ENCODE measurements around the gene MAGEB1.

MAGEB1 gene, protein sequence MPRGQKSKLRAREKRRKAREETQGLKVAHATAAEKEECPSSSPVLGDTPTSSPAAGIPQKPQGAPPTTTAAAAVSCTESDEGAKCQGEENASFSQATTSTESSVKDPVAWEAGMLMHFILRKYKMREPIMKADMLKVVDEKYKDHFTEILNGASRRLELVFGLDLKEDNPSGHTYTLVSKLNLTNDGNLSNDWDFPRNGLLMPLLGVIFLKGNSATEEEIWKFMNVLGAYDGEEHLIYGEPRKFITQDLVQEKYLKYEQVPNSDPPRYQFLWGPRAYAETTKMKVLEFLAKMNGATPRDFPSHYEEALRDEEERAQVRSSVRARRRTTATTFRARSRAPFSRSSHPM

DNA sequence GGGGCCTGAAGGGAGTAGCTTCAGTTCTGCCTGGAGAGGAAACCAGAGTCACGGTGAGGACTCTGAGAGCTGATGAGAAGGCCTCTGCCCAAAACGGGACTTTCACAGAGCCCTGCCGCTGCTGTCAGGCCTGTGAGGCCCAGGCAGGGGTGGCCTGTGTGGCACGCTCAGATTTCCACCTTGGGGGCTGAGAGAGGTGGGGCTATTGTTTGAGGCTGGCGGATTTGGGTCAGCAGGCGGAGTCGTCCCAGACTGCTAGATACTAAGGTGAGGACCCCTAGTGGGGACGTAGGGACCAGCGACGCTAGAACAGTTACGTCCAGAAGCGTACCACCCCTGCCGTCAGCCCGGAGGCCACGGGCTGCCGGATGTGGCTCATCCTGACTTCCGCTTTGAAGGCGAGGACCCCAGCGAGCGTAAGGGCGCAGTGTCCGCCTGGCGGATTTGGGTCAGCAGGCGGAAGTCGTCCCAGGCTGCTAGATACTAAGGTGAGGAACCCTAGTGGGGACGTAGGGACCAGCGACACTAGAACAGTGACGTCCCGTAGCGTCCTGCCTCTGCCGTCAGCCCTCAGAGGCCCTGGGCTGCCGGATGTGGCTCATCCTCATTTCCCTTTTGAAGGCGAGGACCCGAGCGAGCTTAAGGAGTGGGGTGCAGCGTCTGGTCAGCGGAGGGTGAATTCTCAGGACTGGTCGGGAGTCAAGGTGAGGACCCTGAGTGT lies at the start of gene MAGEB1:
MAGEB1 (plus strand) TSS at position 378 of the 721 bp plus-strand sequence. CDS start 3,348 bp downstream, outside the sequence.
- Histone ChIP-seq H3K4me1 (ENCODE audit: control insufficient read depth in 1 of 2, insufficient read depth in 2 of 2, low read length in 2 of 2) (no peaks in the 10 kb centered on the region), H3K9me3 (ENCODE audit: control insufficient read depth in 1 of 2, low read length in 2 of 2) (no peaks in the 10 kb centered on the region), H3K4me3 (ENCODE audit: low read depth in 1 of 2, low read length in 2 of 2) (no peak within 1 kb of the TSS), H3K36me3 (ENCODE audit: control insufficient read depth in 1 of 2, insufficient read depth in 2 of 2, low read length in 2 of 2) (no peaks in the 10 kb centered on the region), H3K27ac (ENCODE audit: low read length) (no peak within 1 kb of the TSS), H3K27me3 (ENCODE audit: low read depth, low read length) (no peaks in the 10 kb centered on the region)

DNA sequence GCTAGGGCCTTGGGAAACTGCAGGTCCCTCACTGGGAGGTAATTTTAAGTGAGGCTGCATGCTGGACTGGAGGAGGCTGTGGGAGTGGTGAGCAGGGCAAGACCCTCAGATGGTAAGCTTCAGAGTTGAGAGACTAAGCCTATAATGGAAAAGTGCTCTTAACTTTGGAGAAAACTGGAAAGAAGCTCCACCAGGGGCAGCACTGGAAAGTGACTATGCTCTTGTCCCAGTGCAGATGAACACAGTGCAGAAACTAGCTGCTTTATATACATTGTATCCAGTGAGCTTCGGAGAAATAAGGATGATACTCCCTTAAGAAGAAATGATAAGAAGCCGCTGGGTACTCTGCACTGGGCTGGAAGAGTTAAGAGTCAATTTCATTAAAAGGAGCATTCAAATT lies 34.8 kb upstream of the MAGEB1 start:
- Histone ChIP-seq H3K27me3 (ENCODE audit: low read depth, low read length) (no peaks in the 10 kb centered on the region), H3K4me3 (ENCODE audit: low read depth in 1 of 2, low read length in 2 of 2) (no peak overlapping the region), H3K4me1 (ENCODE audit: control insufficient read depth in 1 of 2, insufficient read depth in 2 of 2, low read length in 2 of 2) (no peaks in the 10 kb centered on the region), H3K36me3 (ENCODE audit: control insufficient read depth in 1 of 2, insufficient read depth in 2 of 2, low read length in 2 of 2) (no peaks in the 10 kb centered on the region), H3K9me3 (ENCODE audit: control insufficient read depth in 1 of 2, low read length in 2 of 2) (no peaks in the 10 kb centered on the region), H3K27ac (ENCODE audit: low read length) (no peak overlapping the region)

DNA sequence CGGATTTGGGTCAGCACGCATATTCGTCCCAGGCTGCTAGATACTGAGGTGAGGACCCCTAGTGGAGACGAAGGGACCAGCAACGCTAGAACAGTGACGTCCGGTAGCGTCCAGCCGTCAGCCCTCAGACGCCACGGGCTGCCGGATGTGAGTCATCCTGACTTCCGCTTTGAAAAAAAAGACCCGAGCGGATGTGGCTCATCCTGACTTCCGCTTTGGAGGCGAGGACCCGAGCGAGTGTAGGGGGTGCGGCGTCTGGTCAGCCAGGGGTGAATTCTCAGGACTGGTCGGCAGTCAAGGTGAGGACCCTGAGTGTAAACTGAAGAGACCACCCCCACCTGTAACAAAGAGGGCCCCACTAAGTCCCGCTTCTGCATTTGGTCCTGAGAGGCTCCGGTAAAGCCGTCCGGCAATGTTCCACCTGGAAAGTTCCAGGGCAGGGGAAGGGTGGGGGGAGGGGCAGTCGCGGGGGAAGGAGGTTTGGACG lies 31.5 kb upstream of the MAGEB1 start, which contains the start of gene MAGEB2:
MAGEB2 (plus strand) TSS at position 207 of the 487 bp plus-strand sequence. CDS start 3,018 bp downstream, outside the sequence.
- no peaks in the 10 kb centered on the region for H3K36me3 ChIP-seq (ENCODE audit: control insufficient read depth in 1 of 2, insufficient read depth in 2 of 2, low read length in 2 of 2)
- no peaks in the 10 kb centered on the region for H3K4me1 ChIP-seq (ENCODE audit: control insufficient read depth in 1 of 2, insufficient read depth in 2 of 2, low read length in 2 of 2)
- no peaks in the 10 kb centered on the region for H3K27me3 ChIP-seq (ENCODE audit: low read depth, low read length)
- no peak within 1 kb of the TSS for H3K4me3 ChIP-seq (ENCODE audit: low read depth in 1 of 2, low read length in 2 of 2)
- H3K9me3 ChIP-seq (ENCODE audit: control insufficient read depth in 1 of 2, low read length in 2 of 2): no peaks in the 10 kb centered on the region
- H3K27ac ChIP-seq (ENCODE audit: low read length): no peak within 1 kb of the TSS

DNA sequence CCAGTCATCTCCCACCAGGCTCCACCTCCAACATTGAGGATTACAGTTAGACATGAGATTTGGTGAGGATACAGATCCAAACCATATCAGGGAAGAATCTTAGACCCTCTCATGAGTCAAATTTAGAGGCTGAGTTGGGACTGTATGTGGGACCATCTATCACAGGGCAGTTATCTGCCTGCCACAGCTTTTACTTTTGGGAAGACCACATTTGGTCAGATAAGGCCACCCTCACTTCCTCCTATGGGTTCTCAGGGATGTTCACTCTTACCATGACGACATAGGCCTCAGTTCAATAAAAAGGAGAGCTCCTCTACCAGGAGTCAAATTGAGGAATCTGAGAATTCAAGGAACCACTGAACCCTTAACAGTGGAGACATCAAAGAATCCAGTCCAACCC lies 29.5 kb upstream of the MAGEB1 start:
- no peaks in the 10 kb centered on the region for H3K36me3 ChIP-seq (ENCODE audit: control insufficient read depth in 1 of 2, insufficient read depth in 2 of 2, low read length in 2 of 2)
- H3K4me1 ChIP-seq (ENCODE audit: control insufficient read depth in 1 of 2, insufficient read depth in 2 of 2, low read length in 2 of 2): no peaks in the 10 kb centered on the region
- H3K27ac ChIP-seq (ENCODE audit: low read length): no peak overlapping the region
- no peak overlapping the region for H3K4me3 ChIP-seq (ENCODE audit: low read depth in 1 of 2, low read length in 2 of 2)
- no peaks in the 10 kb centered on the region for H3K9me3 ChIP-seq (ENCODE audit: control insufficient read depth in 1 of 2, low read length in 2 of 2)
- no peaks in the 10 kb centered on the region for H3K27me3 ChIP-seq (ENCODE audit: low read depth, low read length)

DNA sequence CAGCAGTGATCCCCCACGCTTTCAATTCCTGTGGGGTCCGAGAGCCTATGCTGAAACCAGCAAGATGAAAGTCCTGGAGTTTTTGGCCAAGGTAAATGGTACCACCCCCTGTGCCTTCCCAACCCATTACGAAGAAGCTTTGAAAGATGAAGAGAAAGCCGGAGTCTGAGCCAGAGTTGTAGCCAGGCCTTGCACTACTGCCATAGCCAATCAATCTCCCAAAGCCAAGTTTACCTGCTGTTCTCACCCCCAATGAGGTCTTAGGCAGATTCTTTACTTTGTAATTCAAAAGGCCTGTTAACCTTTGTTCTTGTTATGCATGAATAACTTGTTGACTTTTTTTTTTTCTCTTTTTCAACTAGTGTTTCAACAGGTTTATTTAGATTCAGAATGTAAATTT lies 27.6 kb upstream of the MAGEB1 start:
- H3K36me3 ChIP-seq (ENCODE audit: control insufficient read depth in 1 of 2, insufficient read depth in 2 of 2, low read length in 2 of 2): no peaks in the 10 kb centered on the region
- no peak overlapping the region for H3K4me3 ChIP-seq (ENCODE audit: low read depth in 1 of 2, low read length in 2 of 2)
- H3K27ac ChIP-seq (ENCODE audit: low read length): no peak overlapping the region
- no peaks in the 10 kb centered on the region for H3K9me3 ChIP-seq (ENCODE audit: control insufficient read depth in 1 of 2, low read length in 2 of 2)
- no peaks in the 10 kb centered on the region for H3K4me1 ChIP-seq (ENCODE audit: control insufficient read depth in 1 of 2, insufficient read depth in 2 of 2, low read length in 2 of 2)
- H3K27me3 ChIP-seq (ENCODE audit: low read depth, low read length): no peaks in the 10 kb centered on the region

DNA sequence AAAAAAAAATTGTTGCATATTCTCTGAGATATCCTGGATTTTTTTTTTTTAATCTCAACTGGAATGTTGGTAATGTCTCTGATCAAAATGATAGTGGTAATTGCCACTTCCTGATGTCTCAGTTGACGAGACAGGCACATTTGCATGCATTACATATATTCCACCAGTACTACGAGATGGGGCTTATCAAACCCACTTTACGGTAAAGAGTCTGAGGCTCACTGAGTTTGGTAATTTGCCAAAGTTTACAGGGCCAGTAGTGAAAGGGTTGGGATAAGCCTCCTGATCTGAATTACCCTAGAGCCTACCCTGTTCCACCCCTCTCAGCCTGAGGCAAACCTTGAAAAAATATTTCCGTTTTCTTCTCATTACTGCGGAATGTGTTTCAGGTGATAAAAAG lies 26.3 kb upstream of the MAGEB1 start:
- H3K4me3 ChIP-seq (ENCODE audit: low read depth in 1 of 2, low read length in 2 of 2): no peak overlapping the region
- H3K27ac ChIP-seq (ENCODE audit: low read length): no peak overlapping the region
- H3K27me3 ChIP-seq (ENCODE audit: low read depth, low read length): no peaks in the 10 kb centered on the region
- H3K9me3 ChIP-seq (ENCODE audit: control insufficient read depth in 1 of 2, low read length in 2 of 2): no peaks in the 10 kb centered on the region
- no peaks in the 10 kb centered on the region for H3K36me3 ChIP-seq (ENCODE audit: control insufficient read depth in 1 of 2, insufficient read depth in 2 of 2, low read length in 2 of 2)
- no peaks in the 10 kb centered on the region for H3K4me1 ChIP-seq (ENCODE audit: control insufficient read depth in 1 of 2, insufficient read depth in 2 of 2, low read length in 2 of 2)

DNA sequence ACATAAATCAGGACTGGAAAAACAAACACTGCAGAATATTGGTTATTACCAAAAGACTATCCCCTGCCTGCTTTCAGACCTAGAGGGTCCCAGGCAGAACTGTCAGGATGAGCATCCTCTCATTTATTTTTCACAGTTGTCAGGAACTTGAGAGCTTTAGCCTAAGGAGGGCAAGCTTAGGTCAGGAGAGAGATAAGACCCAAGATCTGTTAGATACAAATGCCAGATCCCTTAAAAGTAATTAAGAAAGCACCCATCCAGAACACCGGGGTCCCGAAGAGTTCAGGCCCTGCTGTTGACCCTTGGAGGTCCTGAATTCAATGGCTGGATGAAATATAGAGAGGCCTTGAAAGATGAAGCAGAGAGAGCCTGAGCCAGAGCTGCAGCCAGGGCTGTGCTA lies 22.4 kb upstream of the MAGEB1 start:
- H3K4me1 ChIP-seq (ENCODE audit: control insufficient read depth in 1 of 2, insufficient read depth in 2 of 2, low read length in 2 of 2): no peaks in the 10 kb centered on the region
- no peaks in the 10 kb centered on the region for H3K27me3 ChIP-seq (ENCODE audit: low read depth, low read length)
- H3K36me3 ChIP-seq (ENCODE audit: control insufficient read depth in 1 of 2, insufficient read depth in 2 of 2, low read length in 2 of 2): no peaks in the 10 kb centered on the region
- H3K27ac ChIP-seq (ENCODE audit: low read length): no peak overlapping the region
- no peak overlapping the region for H3K4me3 ChIP-seq (ENCODE audit: low read depth in 1 of 2, low read length in 2 of 2)
- H3K9me3 ChIP-seq (ENCODE audit: control insufficient read depth in 1 of 2, low read length in 2 of 2): no peaks in the 10 kb centered on the region

DNA sequence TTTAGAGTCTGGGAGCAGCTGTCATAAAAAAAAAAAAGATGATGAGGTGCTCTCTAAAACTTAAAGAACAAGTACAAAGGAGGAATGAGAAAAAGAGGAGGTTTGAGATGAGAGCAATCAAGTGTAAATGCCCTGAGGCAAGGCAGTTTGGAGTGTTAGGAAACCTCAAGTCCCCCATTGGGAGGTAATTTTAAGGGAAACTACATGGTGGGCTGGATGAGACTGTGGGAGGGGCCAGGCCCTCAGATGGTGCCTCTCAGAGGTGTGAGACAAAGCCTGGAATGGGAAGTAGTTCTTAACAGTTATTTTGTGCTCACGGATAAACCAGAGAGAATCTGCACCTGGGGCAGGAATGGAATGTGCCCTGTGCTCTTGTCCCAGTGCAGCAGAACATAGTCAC lies 18.4 kb upstream of the MAGEB1 start:
- no peaks in the 10 kb centered on the region for H3K4me1 ChIP-seq (ENCODE audit: control insufficient read depth in 1 of 2, insufficient read depth in 2 of 2, low read length in 2 of 2)
- no peaks in the 10 kb centered on the region for H3K36me3 ChIP-seq (ENCODE audit: control insufficient read depth in 1 of 2, insufficient read depth in 2 of 2, low read length in 2 of 2)
- H3K27me3 ChIP-seq (ENCODE audit: low read depth, low read length): no peaks in the 10 kb centered on the region
- H3K9me3 ChIP-seq (ENCODE audit: control insufficient read depth in 1 of 2, low read length in 2 of 2): no peaks in the 10 kb centered on the region
- H3K4me3 ChIP-seq (ENCODE audit: low read depth in 1 of 2, low read length in 2 of 2): no peak overlapping the region
- no peak overlapping the region for H3K27ac ChIP-seq (ENCODE audit: low read length)

DNA sequence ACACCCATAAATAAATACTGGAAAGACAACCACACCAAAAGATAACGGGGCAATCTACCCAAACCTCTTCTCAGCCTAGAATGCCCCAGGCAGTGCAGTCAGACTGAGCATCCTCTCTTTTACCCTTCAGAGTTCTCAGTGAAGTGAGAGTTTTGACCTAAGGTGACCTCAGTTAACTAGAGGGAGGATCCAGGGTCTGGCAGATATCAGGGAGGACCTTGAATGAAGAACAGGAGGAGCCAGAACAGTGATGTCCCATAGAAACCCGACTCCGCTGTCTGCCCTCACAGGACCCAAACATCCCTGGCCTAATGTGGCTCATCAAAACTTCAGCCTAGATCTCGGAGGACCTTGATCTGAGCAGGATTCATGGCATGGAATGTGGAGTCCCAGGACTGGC lies 16.6 kb upstream of the MAGEB1 start, which contains the start of gene MAGEB3:
MAGEB3 (plus strand) TSS at position 263 of the 400 bp plus-strand sequence. CDS start 5,268 bp downstream, outside the sequence.
- no peak within 1 kb of the TSS for H3K27ac ChIP-seq (ENCODE audit: low read length)
- H3K36me3 ChIP-seq (ENCODE audit: control insufficient read depth in 1 of 2, insufficient read depth in 2 of 2, low read length in 2 of 2): no peaks in the 10 kb centered on the region
- no peak within 1 kb of the TSS for H3K4me3 ChIP-seq (ENCODE audit: low read depth in 1 of 2, low read length in 2 of 2)
- no peaks in the 10 kb centered on the region for H3K9me3 ChIP-seq (ENCODE audit: control insufficient read depth in 1 of 2, low read length in 2 of 2)
- no peaks in the 10 kb centered on the region for H3K4me1 ChIP-seq (ENCODE audit: control insufficient read depth in 1 of 2, insufficient read depth in 2 of 2, low read length in 2 of 2)
- no peaks in the 10 kb centered on the region for H3K27me3 ChIP-seq (ENCODE audit: low read depth, low read length)

DNA sequence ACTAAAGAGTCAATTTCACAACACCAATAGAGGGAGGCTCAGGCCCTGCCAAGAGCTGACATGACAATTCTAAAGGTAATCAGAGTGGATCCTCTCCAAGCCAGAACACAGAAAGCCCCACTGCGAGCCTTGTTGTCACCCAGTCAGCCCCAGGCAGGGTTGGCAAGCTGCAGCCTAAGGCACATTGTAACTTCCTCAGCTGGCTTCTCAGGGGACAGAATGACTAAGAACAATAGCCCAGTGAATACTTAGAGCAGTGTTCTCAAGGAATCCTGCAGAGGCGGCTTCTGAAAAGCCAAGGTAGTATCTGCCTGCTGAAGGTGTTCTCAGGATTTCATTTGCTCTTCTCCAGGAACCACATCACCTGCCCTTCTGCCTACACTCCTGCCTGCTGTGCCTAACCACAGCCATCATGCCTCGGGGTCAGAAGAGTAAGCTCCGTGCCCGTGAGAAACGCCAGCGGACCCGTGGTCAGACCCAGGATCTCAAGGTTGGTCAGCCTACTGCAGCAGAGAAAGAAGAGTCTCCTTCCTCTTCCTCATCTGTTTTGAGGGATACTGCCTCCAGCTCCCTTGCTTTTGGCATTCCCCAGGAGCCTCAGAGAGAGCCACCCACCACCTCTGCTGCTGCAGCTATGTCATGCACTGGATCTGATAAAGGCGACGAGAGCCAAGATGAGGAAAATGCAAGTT lies 5.1 kb upstream of the MAGEB1 start, which contains the start of gene MAGEB4:
MAGEB4 (plus strand) TSS at position 277 of the 692 bp plus-strand sequence; CDS start at position 413, 136 bp downstream.
- no peaks in the 10 kb centered on the region for H3K4me1 ChIP-seq (ENCODE audit: control insufficient read depth in 1 of 2, insufficient read depth in 2 of 2, low read length in 2 of 2)
- H3K36me3 ChIP-seq (ENCODE audit: control insufficient read depth in 1 of 2, insufficient read depth in 2 of 2, low read length in 2 of 2): no peaks in the 10 kb centered on the region
- H3K9me3 ChIP-seq (ENCODE audit: control insufficient read depth in 1 of 2, low read length in 2 of 2): no peaks in the 10 kb centered on the region
- no peak within 1 kb of the TSS for H3K27ac ChIP-seq (ENCODE audit: low read length)
- no peaks in the 10 kb centered on the region for H3K27me3 ChIP-seq (ENCODE audit: low read depth, low read length)
- no peak within 1 kb of the TSS for H3K4me3 ChIP-seq (ENCODE audit: low read depth in 1 of 2, low read length in 2 of 2)

DNA sequence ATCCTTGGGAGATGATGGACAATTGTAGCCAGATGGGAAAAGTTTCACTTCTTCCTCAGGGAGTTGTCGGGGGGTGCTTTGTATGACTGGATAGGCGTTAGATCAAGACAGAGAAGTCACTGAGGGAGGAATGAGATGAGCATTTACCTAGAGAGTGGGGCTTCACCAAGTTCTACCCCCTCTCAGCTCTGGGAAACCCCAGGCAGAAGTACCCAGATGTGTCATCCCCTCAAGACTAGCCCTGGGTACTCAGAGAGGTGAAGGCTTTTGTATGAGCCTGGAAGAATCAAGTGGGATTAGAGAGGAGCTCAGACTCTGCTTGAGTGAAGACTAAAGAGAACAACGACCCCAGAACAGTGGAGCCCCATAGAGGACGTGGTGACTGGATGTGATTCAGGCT lies 1.9 kb downstream of the MAGEB1 start:
- Histone ChIP-seq H3K36me3 (ENCODE audit: control insufficient read depth in 1 of 2, insufficient read depth in 2 of 2, low read length in 2 of 2) (no peaks in the 10 kb centered on the region), H3K9me3 (ENCODE audit: control insufficient read depth in 1 of 2, low read length in 2 of 2) (no peaks in the 10 kb centered on the region), H3K27ac (ENCODE audit: low read length) (no peak overlapping the region), H3K4me1 (ENCODE audit: control insufficient read depth in 1 of 2, insufficient read depth in 2 of 2, low read length in 2 of 2) (no peaks in the 10 kb centered on the region), H3K27me3 (ENCODE audit: low read depth, low read length) (no peaks in the 10 kb centered on the region), H3K4me3 (ENCODE audit: low read depth in 1 of 2, low read length in 2 of 2) (no peak overlapping the region)
